Fibroblast of villous mesenchyme (primary cell): ENCODE measurements around the gene TTC9. TPM values are rescaled to one million over a fixed set of nuclear protein-coding genes. Genes with fewer than 3 reads are reported as not detected.

ENCODE experiments used
- DNase-seq: peaks from one replicate; pipeline ENCODE4 v3.0.0-alpha.2; 2010; ENCODE audit warnings: low read depth
- H3K4me3 ChIP-seq: 2 replicates; pipeline ENCODE4 v1.5.1; 2011; ENCODE audit warnings: low read depth, mild to moderate bottlenecking, low read length
- CTCF ChIP-seq: IDR thresholded peaks from 2 replicates; pipeline ENCODE4 v1.5.1; 2012; ENCODE audit warnings: low read depth, mild to moderate bottlenecking, low read length; ENCODE audit not compliant: insufficient read depth
- total RNA-seq: library from RNA; depleted of rRNA; stranded (reverse); fragments of >200 nt; gene quantifications from 2 replicates; pipeline ENCODE4 v1.2.3, GENCODE V29; 2012

Gene TTC9
- total RNA-seq, 1 donor = under 0.01 TPM

GRCh38 chr14:70653662-70654061 lies 11.9 kb downstream of the TTC9 start:
- TF ChIP-seq CTCF = no peak
- no peak for DNase-seq
- H3K4me3 ChIP-seq = no peak overlapping the region

GRCh38 chr14:70654632-70655031 lies 12.9 kb downstream of the TTC9 start:
- no peak for DNase-seq
- no peak for TF ChIP-seq CTCF
- no peak overlapping the region for H3K4me3 ChIP-seq

- DNase-seq = no peak
- TF ChIP-seq CTCF = no peak
- H3K4me3 ChIP-seq = no peak overlapping the region
These were observed 13.6 kb downstream of the TTC9 start for GRCh38 chr14:70655110-70655826.

GRCh38 chr14:70658899-70659298 lies 17.2 kb downstream of the TTC9 start:
- DNase-seq = no peak
- TF ChIP-seq CTCF = no peak
- H3K4me3 ChIP-seq = no peak overlapping the region

GRCh38 chr14:70660967-70661893 lies 19.5 kb downstream of the TTC9 start:
- no peak for TF ChIP-seq CTCF
- no peak overlapping the region for H3K4me3 ChIP-seq
- DNase-seq = no peak

- no peak for TF ChIP-seq CTCF
- H3K4me3 ChIP-seq = no peak overlapping the region
- no peak for DNase-seq
These were observed 20.4 kb downstream of the TTC9 start for GRCh38 chr14:70662080-70662479.
